K562 (cell line): ENCODE measurements around the gene TESK2. TPM values are rescaled to one million over a fixed set of nuclear protein-coding genes. Genes with fewer than 3 reads are reported as not detected.

Experiments used
- ATAC-seq: fragments of 200-7000 bp; cut with Tn5 transposase; 3 replicates; pipeline ENCODE4 v1.9.1; 2020; ENCODE audit warnings: moderate library complexity
- BruUV-seq: library from RNA; stranded (reverse); fragments of 400-500 nt; replicated peaks from 2 replicates; lab custom pipeline; 2021; lab: Mats Ljungman, UMichigan
- CTCF ChIA-PET: fragments of 300-600 bp; formaldehyde crosslinking; extraction: SDS; loops from one replicate; lab custom pipeline; 2021; ENCODE audit warnings: low intra/inter-chr PET ratio; lab: Yijun Ruan, JAX
- POLR2A ChIA-PET: fragments of 300-600, 350-650 bp; sonication (Branson Sonifier 250); formaldehyde crosslinking; extraction: SDS; loops from one replicate; lab custom pipeline; 2021; ENCODE audit warnings: antibody characterized with exemption, inconsistent platforms; lab: Yijun Ruan, JAX
- DNase-seq, 4 experiments: peaks; one replicate each; pipeline versions ENCODE4 v3.0.0 to v3.0.0-alpha.2; 2011 to 2018; ENCODE audit warnings: low spot score in 3 of 4, mixed read lengths in 3 of 4; ENCODE audit errors: extremely low read depth in 1 of 4
- FAIRE-seq: peaks from 2 replicates; lab custom pipeline; 2011; peaks lifted over from hg19 to GRCh38; lab: Jason Lieb, UNC
- H2AFZ ChIP-seq: 2 replicates; pipeline ENCODE4 v1.6.0; 2011; ENCODE audit warnings: low read depth, low read length, control low read depth, inconsistent platforms
- H3K27ac ChIP-seq: fragments of 200-600 bp; 3 replicates; pipeline ENCODE4 v1.8.0; 2011; ENCODE audit warnings: low read depth, mild to moderate bottlenecking, control low read depth, inconsistent platforms, low read length, moderate library complexity, mixed read lengths; ENCODE audit errors: extremely low read depth
- H3K27me3 ChIP-seq, 2 experiments: fragments of 300-600 bp in 1 of 2; 2 replicates in 1 of 2; 3 replicates in 1 of 2; pipeline versions ENCODE4 v1.6.0 to v1.8.0; 2011; ENCODE audit warnings: inconsistent platforms in 2 of 2, low read length in 2 of 2, mild to moderate bottlenecking in 1 of 2, mixed read lengths in 1 of 2, moderate library complexity in 1 of 2; ENCODE audit not compliant: control insufficient read depth in 2 of 2, insufficient read depth in 2 of 2
- H3K36me3 ChIP-seq: fragments of 300-600 bp; 3 replicates; pipeline ENCODE4 v1.8.0; 2011; ENCODE audit warnings: mild to moderate bottlenecking, low read length, inconsistent platforms; ENCODE audit not compliant: control insufficient read depth, insufficient read depth
- H3K4me1 ChIP-seq, 2 experiments: fragments of 200-600 bp in 1 of 2; replicated peaks in 1 of 2; 2 replicates in 1 of 2; 3 replicates in 1 of 2; pipeline versions ENCODE4 v1.5.1 to v1.8.0; 2011; ENCODE audit warnings: inconsistent platforms in 2 of 2, low read length in 2 of 2, mild to moderate bottlenecking in 1 of 2, mixed read lengths in 1 of 2, moderate library complexity in 1 of 2; ENCODE audit not compliant: control insufficient read depth in 2 of 2, insufficient read depth in 2 of 2
- H3K4me2 ChIP-seq: 2 replicates; pipeline ENCODE4 v1.6.1; 2011; ENCODE audit warnings: low read length, control low read depth, inconsistent platforms, mixed read lengths; ENCODE audit not compliant: insufficient read depth
- H3K4me3 ChIP-seq: fragments of 200-600 bp; sonication (generic), shearing (Covaris generic); 2 replicates; pipeline ENCODE4 v1.5.1; 2016; ENCODE audit warnings: control low read depth, inconsistent platforms
- H3K79me2 ChIP-seq: fragments of 200-600 bp; 3 replicates; pipeline ENCODE4 v1.8.0; 2011; ENCODE audit warnings: low read length, inconsistent platforms; ENCODE audit not compliant: control insufficient read depth, insufficient read depth
- H3K9ac ChIP-seq, 2 experiments: 2 replicates each; pipeline versions ENCODE4 v1.6.0 to v1.6.1; 2011; ENCODE audit warnings: low read depth in 2 of 2, low read length in 2 of 2, control low read depth in 1 of 2, inconsistent platforms in 1 of 2, mild to moderate bottlenecking in 1 of 2, mixed read lengths in 1 of 2; ENCODE audit not compliant: insufficient read depth in 1 of 2
- H3K9me1 ChIP-seq: one replicate; pipeline ENCODE4 v1.6.0; 2011; ENCODE audit warnings: inconsistent platforms, mild to moderate bottlenecking, low read length, moderate library complexity; ENCODE audit not compliant: control insufficient read depth, insufficient read depth
- H3K9me3 ChIP-seq: replicated peaks from 2 replicates; pipeline ENCODE4 v1.5.1; 2011; ENCODE audit warnings: low read depth, low read length, inconsistent platforms; ENCODE audit not compliant: control insufficient read depth, insufficient read depth
- H4K20me1 ChIP-seq: replicated peaks from 2 replicates; pipeline ENCODE4 v1.6.1; 2011; ENCODE audit warnings: low read length, inconsistent platforms, mixed read lengths; ENCODE audit not compliant: control insufficient read depth, insufficient read depth
- NKRF ChIP-seq: fragments of 450-650 bp; IDR thresholded peaks from 2 replicates; pipeline ENCODE4 v1.6.1; 2016; ENCODE audit warnings: borderline replicate concordance
- POLR2AphosphoS2 ChIP-seq: IDR thresholded peaks from 2 replicates; pipeline ENCODE4 v1.6.1; 2012; ENCODE audit warnings: low read length, improper control_type of control experiment
- POU5F1 ChIP-seq: fragments of 150-350 bp; IDR thresholded peaks from 2 replicates; pipeline ENCODE4 v1.6.1; 2014; ENCODE audit warnings: borderline replicate concordance, low read length, low read depth, mild to moderate bottlenecking; ENCODE audit not compliant: partially characterized antibody
- RFX5 ChIP-seq: IDR thresholded peaks from 2 replicates; pipeline ENCODE4 v1.6.1; 2011; ENCODE audit warnings: low read depth, mild to moderate bottlenecking, improper control_type of control experiment, low read length
- RHOXF2B ChIP-seq: fragments of 250-450 bp; sonication (Bioruptor Pico); conservative IDR thresholded peaks from 2 replicates; pipeline ENCODE4 v1.5.1; 2021
- SMAD2 ChIP-seq: fragments of 150-350 bp; IDR thresholded peaks from 2 replicates; pipeline ENCODE4 v1.6.1; 2014; ENCODE audit warnings: low read depth, mild to moderate bottlenecking, low read length
- TSC22D4 ChIP-seq: fragments of 450-650 bp; IDR thresholded peaks from 2 replicates; pipeline ENCODE4 v1.6.1; 2016; ENCODE audit warnings: missing genetic modification characterization, missing biosample characterization, control low read depth
- ZNF124 ChIP-seq: sonication (generic); formaldehyde crosslinking; IDR thresholded peaks from 2 replicates; pipeline ENCODE4 v1.8.1; 2022; ENCODE audit warnings: missing genetic modification reagents
- ZNF324 ChIP-seq: fragments of 250-450 bp; sonication (Bioruptor Pico); IDR thresholded peaks from 2 replicates; pipeline ENCODE4 v1.4.0; 2020; ENCODE audit warnings: mild to moderate bottlenecking
- ZNF655 ChIP-seq: fragments of 250-450 bp; sonication (Bioruptor Pico); IDR thresholded peaks from 2 replicates; pipeline ENCODE4 v1.5.0; 2021
- WGBS: fragments of 100-300 bp; shearing (Covaris generic); methylation state at CpG from one replicate; pipeline ENCODE4 v1.1.6; 2016; ENCODE audit warnings: low coverage, mixed read lengths; ENCODE audit not compliant: insufficient coverage; ENCODE audit errors: missing lambda C conversion rate; 5-methylcytosine and 5-hydroxymethylcytosine counted together
- in situ Hi-C: fragments of 300-500 bp; cut with MboI; formaldehyde crosslinking; loops from 4 replicates; pipeline ENCODE4 v1.15.0; 2018; ENCODE audit warnings: inconsistent platforms, mixed read lengths
- intact Hi-C: fragments of 100-400 bp; cut with micrococcal nuclease; formaldehyde crosslinking; loops from 2 replicates; pipeline ENCODE4 v1.14.2; 2022
- polyA plus RNA-seq, 8 experiments: library from polyadenylated mRNA; depleted of rRNA in 4 of 8; stranded (reverse) in 5 of 8; unstranded in 3 of 8; fragments of >200 nt; fragmentation: Nextera tagmentation in 2 of 8; fragmentation: Illumina TruSeq in 1 of 8; extraction: Ambion mirVana in 2 of 8; extraction: Trizol in 1 of 8; gene quantifications; 2 replicates each; pipeline versions ENCODE4 v1.2.1 to v1.2.3, GENCODE V29; 2011 to 2014; ENCODE audit warnings: inconsistent platforms in 1 of 8, missing spikeins in 1 of 8
- total RNA-seq, 7 experiments: library from RNA; depleted of rRNA in 6 of 7; stranded (reverse); fragments of >200 nt in 6 of 7; fragmentation: Illumina TruSeq in 2 of 7; extraction: Trizol in 2 of 7; gene quantifications; 2 replicates each; pipeline versions ENCODE4 v1.2.1 to v1.2.3, GENCODE V29; 2011 to 2021; ENCODE audit warnings: low replicate concordance in 1 of 7

Gene TESK2
- total and polyA plus RNA-seq, 9 of the 15 experiments (the other 6 are each of a cell fraction or from before 2014, with no cell fraction given): 1.6 to 5.3 (median 3.7) TPM

GRCh38 chr1:45381243-45381642, 109.7 kb downstream of the TESK2 start (continued):
- TF ChIP-seq POLR2AphosphoS2: no peak

- no peaks in the 10 kb centered on the region for H4K20me1 ChIP-seq
- no peaks in the 10 kb centered on the region for H3K9me3 ChIP-seq
- TF ChIP-seq RFX5 (no peak), TSC22D4 (tag) (no peak), ZNF124 (CRISPR knock-in tag) (no peak), ZNF324 (CRISPR knock-in tag) (no peak), SMAD2 (no peak), RHOXF2B (CRISPR knock-in tag) (no peak), POU5F1 (no peak), ZNF655 (CRISPR knock-in tag) (no peak), NKRF (no peak)
- POLR2A ChIA-PET: no interaction called here
- no peak overlapping the region for H3K4me3 ChIP-seq
- CTCF ChIA-PET: no interaction called here
- no peaks in the 10 kb centered on the region for H3K79me2 ChIP-seq
- no peak overlapping the region for H2AFZ ChIP-seq
- ATAC-seq: no peak
- in situ Hi-C loops (no loop called here), intact Hi-C loops (no loop called here)
- H3K36me3 ChIP-seq: no peaks in the 10 kb centered on the region
- WGBS: 6% methylated on average over 1 of the region's 1 CpG
- no peak overlapping the region for H3K27ac ChIP-seq
- H3K4me2 ChIP-seq: no peak overlapping the region
- H3K9me1 ChIP-seq: no peaks in the 10 kb centered on the region
- no TSS peak for BruUV-seq
- no peak overlapping the region for H3K9ac ChIP-seq
- H3K4me1 ChIP-seq: no peaks in the 10 kb centered on the region
- H3K27me3 ChIP-seq: no peaks in the 10 kb centered on the region; a peak in 1 of 5 replicates
- FAIRE-seq: no peak
- no peak for DNase-seq
Measured at GRCh38 chr1:45380730-45381129, 110.2 kb downstream of the TESK2 start.
